Rectal smooth muscle tissue (tissue), 1 donor: ENCODE results near the gene SYT9.
"Not testable (repeated sequence)": the region's sequence is repeated elsewhere in the genome, so short reads cannot be mapped to it uniquely, and the experiment has no call there.

Source experiments
- H3K27ac ChIP-seq: one replicate; pipeline ENCODE4 v1.7.0; 2013; ENCODE audit warnings: low read depth, low read length, inconsistent platforms
- H3K27me3 ChIP-seq: one replicate; pipeline ENCODE4 v1.7.0; 2013; ENCODE audit warnings: low read length; ENCODE audit not compliant: control insufficient read depth, insufficient read depth
- H3K36me3 ChIP-seq: one replicate; pipeline ENCODE4 v1.7.0; 2013; ENCODE audit warnings: low read length; ENCODE audit not compliant: control insufficient read depth, insufficient read depth
- H3K4me1 ChIP-seq: one replicate; pipeline ENCODE4 v1.7.0; 2013; ENCODE audit warnings: low read length; ENCODE audit not compliant: control insufficient read depth, insufficient read depth
- H3K4me3 ChIP-seq: one replicate; pipeline ENCODE4 v1.7.0; 2013; ENCODE audit warnings: low read length
- H3K9ac ChIP-seq: one replicate; pipeline ENCODE4 v1.7.0; 2013; ENCODE audit warnings: low read length

SYT9 gene

GRCh38 chr11:7319501-7319900 lies 67.8 kb downstream of the SYT9 start:
- Histone ChIP-seq H3K36me3 (no peaks in the 10 kb centered on the region), H3K27me3 (no peaks in the 10 kb centered on the region), H3K4me3 (no peak overlapping the region), H3K27ac (no peak overlapping the region), H3K4me1 (no peaks in the 10 kb centered on the region), H3K9ac (no peak overlapping the region)

GRCh38 chr11:7320306-7320705 lies 68.6 kb downstream of the SYT9 start:
- no peaks in the 10 kb centered on the region for H3K4me1 ChIP-seq
- H3K27me3 ChIP-seq, result no peaks in the 10 kb centered on the region
- H3K27ac ChIP-seq, result no peak overlapping the region
- H3K36me3 ChIP-seq, result no peaks in the 10 kb centered on the region
- H3K4me3 ChIP-seq, result no peak overlapping the region
- no peak overlapping the region for H3K9ac ChIP-seq

- Histone ChIP-seq H3K27ac (no peak overlapping the region), H3K27me3 (no peaks in the 10 kb centered on the region), H3K9ac (no peak overlapping the region)
These were observed 70.1 kb downstream of the SYT9 start for GRCh38 chr11:7321473-7322450.

GRCh38 chr11:7332451-7332850 lies 80.7 kb downstream of the SYT9 start:
- Histone ChIP-seq H3K27me3 (no peaks in the 10 kb centered on the region), H3K36me3 (no peaks in the 10 kb centered on the region), H3K4me3 (no peak overlapping the region), H3K27ac (no peak overlapping the region), H3K9ac (no peak overlapping the region), H3K4me1 (no peaks in the 10 kb centered on the region)

More at GRCh38 chr11:7321473-7322450, 70.1 kb downstream of the SYT9 start:
- no peak overlapping the region for H3K4me3 ChIP-seq
- no peaks in the 10 kb centered on the region for H3K36me3 ChIP-seq
- H3K4me1 ChIP-seq, result no peaks in the 10 kb centered on the region

- no peaks in the 10 kb centered on the region for H3K36me3 ChIP-seq
- no peak overlapping the region for H3K27ac ChIP-seq
- H3K9ac ChIP-seq, result no peak overlapping the region
- H3K27me3 ChIP-seq, result no peaks in the 10 kb centered on the region
- no peak overlapping the region for H3K4me3 ChIP-seq
- H3K4me1 ChIP-seq, result no peaks in the 10 kb centered on the region
These were observed 81.3 kb downstream of the SYT9 start for GRCh38 chr11:7332962-7333361.

- H3K4me3 ChIP-seq, H3K36me3 ChIP-seq, H3K27me3 ChIP-seq, H3K27ac ChIP-seq, H3K4me1 ChIP-seq, H3K9ac ChIP-seq: not testable (repeated sequence)
These were observed 83.7 kb downstream of the SYT9 start for GRCh38 chr11:7335442-7335841.

- no peaks in the 10 kb centered on the region for H3K36me3 ChIP-seq
- no peaks in the 10 kb centered on the region for H3K27me3 ChIP-seq
- H3K4me1 ChIP-seq, result no peaks in the 10 kb centered on the region
- no peak overlapping the region for H3K9ac ChIP-seq
- H3K4me3 ChIP-seq, result no peak overlapping the region
- H3K27ac ChIP-seq, result no peak overlapping the region
These were observed 89.8 kb downstream of the SYT9 start for GRCh38 chr11:7341551-7341950.

GRCh38 chr11:7347611-7348431 lies 96.1 kb downstream of the SYT9 start:
- Histone ChIP-seq H3K9ac (no peak overlapping the region), H3K27ac (no peak overlapping the region)

GRCh38 chr11:7348432-7349304 lies 97.0 kb downstream of the SYT9 start:
- Histone ChIP-seq H3K4me1 (no peaks in the 10 kb centered on the region), H3K4me3 (no peak overlapping the region), H3K9ac (no peak overlapping the region), H3K27ac (no peak overlapping the region), H3K27me3 (no peaks in the 10 kb centered on the region), H3K36me3 (no peaks in the 10 kb centered on the region)

More at GRCh38 chr11:7347611-7348431, 96.1 kb downstream of the SYT9 start:
- H3K4me3 ChIP-seq, result no peak overlapping the region
- no peaks in the 10 kb centered on the region for H3K4me1 ChIP-seq
- no peaks in the 10 kb centered on the region for H3K36me3 ChIP-seq
- H3K27me3 ChIP-seq, result no peaks in the 10 kb centered on the region

- Histone ChIP-seq H3K4me1 (no peaks in the 10 kb centered on the region), H3K9ac (no peak overlapping the region), H3K27me3 (no peaks in the 10 kb centered on the region), H3K36me3 (no peaks in the 10 kb centered on the region), H3K27ac (no peak overlapping the region), H3K4me3 (no peak overlapping the region)
These were observed 99.5 kb downstream of the SYT9 start for GRCh38 chr11:7351228-7351627.

- Histone ChIP-seq H3K27ac (no peak overlapping the region), H3K4me3 (no peak overlapping the region)
These were observed 101.4 kb downstream of the SYT9 start for GRCh38 chr11:7353100-7353499.

GRCh38 chr11:7364660-7365059 lies 113.0 kb downstream of the SYT9 start:
- no peak overlapping the region for H3K9ac ChIP-seq
- no peaks in the 10 kb centered on the region for H3K36me3 ChIP-seq
- no peaks in the 10 kb centered on the region for H3K4me1 ChIP-seq
- H3K27me3 ChIP-seq, result no peaks in the 10 kb centered on the region
- H3K4me3 ChIP-seq, result no peak overlapping the region
- H3K27ac ChIP-seq, result no peak overlapping the region

More at GRCh38 chr11:7353100-7353499, 101.4 kb downstream of the SYT9 start:
- Histone ChIP-seq H3K4me1 (no peaks in the 10 kb centered on the region), H3K27me3 (no peaks in the 10 kb centered on the region), H3K36me3 (no peaks in the 10 kb centered on the region), H3K9ac (no peak overlapping the region)
